HepG2 (cell line): Measurements from ENCODE around the gene DIS3L2. TPM values are rescaled to one million over a fixed set of nuclear protein-coding genes. Genes with fewer than 3 reads are reported as not detected.

ENCODE experiments used
- ARNTL ChIP-seq: sonication (generic); formaldehyde crosslinking; IDR thresholded peaks from 2 replicates; pipeline ENCODE4 v1.4.0; 2020; ENCODE audit warnings: mild to moderate bottlenecking, missing genetic modification reagents
- ATF3 ChIP-seq: sonication (generic); formaldehyde crosslinking; IDR thresholded peaks from 2 replicates; pipeline ENCODE4 v1.4.0; 2020; ENCODE audit warnings: missing genetic modification reagents
- FOXA1 ChIP-seq, 2 experiments: fragments of 450-650 bp in 1 of 2; sonication (generic) in 1 of 2; formaldehyde crosslinking in 1 of 2; IDR thresholded peaks; 2 replicates each; pipeline versions ENCODE4 v1.4.0 to v1.6.1; 2016 to 2020; ENCODE audit warnings: missing genetic modification reagents in 1 of 2
- KLF15 ChIP-seq: sonication (generic); formaldehyde crosslinking; IDR thresholded peaks from 2 replicates; pipeline ENCODE4 v1.8.1; 2023; ENCODE audit warnings: borderline replicate concordance, mild to moderate bottlenecking, inconsistent platforms, missing genetic modification reagents, mixed read lengths
- NFKB2 ChIP-seq: sonication (generic); formaldehyde crosslinking; IDR thresholded peaks from 2 replicates; pipeline ENCODE4 v1.4.0; 2020; ENCODE audit warnings: missing genetic modification reagents, borderline replicate concordance
- PHF21A ChIP-seq: sonication (generic); formaldehyde crosslinking; IDR thresholded peaks from 2 replicates; pipeline ENCODE4 v1.5.0; 2020; ENCODE audit warnings: mild to moderate bottlenecking, missing genetic modification reagents
- SMAD9 ChIP-seq: sonication (generic); formaldehyde crosslinking; IDR thresholded peaks from 2 replicates; pipeline ENCODE4 v1.5.1; 2020; ENCODE audit warnings: mild to moderate bottlenecking, missing genetic modification reagents
- ZBTB44 ChIP-seq: sonication (generic); formaldehyde crosslinking; IDR thresholded peaks from 2 replicates; pipeline ENCODE4 v1.4.0; 2020; ENCODE audit warnings: missing genetic modification reagents
- ZBTB7A ChIP-seq: sonication (generic); formaldehyde crosslinking; IDR thresholded peaks from 2 replicates; pipeline ENCODE4 v1.8.0; 2022; ENCODE audit warnings: mild to moderate bottlenecking, missing genetic modification reagents
- ZFP36L1 ChIP-seq: sonication (generic); formaldehyde crosslinking; IDR thresholded peaks from 2 replicates; pipeline ENCODE4 v1.8.0; 2022; ENCODE audit warnings: mild to moderate bottlenecking, missing genetic modification reagents, moderate library complexity
- ZNF136 ChIP-seq: sonication (generic); formaldehyde crosslinking; IDR thresholded peaks from 2 replicates; pipeline ENCODE4 v1.8.1; 2022; ENCODE audit warnings: low read depth, mild to moderate bottlenecking, moderate library complexity, missing genetic modification reagents
- ZNF414 ChIP-seq: sonication (generic); formaldehyde crosslinking; IDR thresholded peaks from 2 replicates; pipeline ENCODE4 v1.5.0; 2020; ENCODE audit warnings: missing genetic modification reagents
- polyA plus RNA-seq, 8 experiments: library from polyadenylated mRNA; depleted of rRNA in 3 of 8; stranded (reverse) in 7 of 8; unstranded in 1 of 8; fragments of >200 nt; fragmentation: Illumina TruSeq in 4 of 8; extraction: Trizol in 4 of 8; gene quantifications; 2 replicates each; pipeline versions ENCODE4 v1.2.1 to v1.2.3, GENCODE V29; 2011 to 2016; ENCODE audit warnings: low read depth in 4 of 8, missing spikeins in 1 of 8, mixed read lengths in 1 of 8; ENCODE audit not compliant: insufficient read depth in 1 of 8
- total RNA-seq, 5 experiments: library from RNA; depleted of rRNA; stranded (reverse); fragments of >200 nt; fragmentation: Illumina TruSeq; extraction: Trizol; gene quantifications; 2 replicates each; pipeline ENCODE4 v1.2.3, GENCODE V29; 2016; ENCODE audit warnings: low read depth in 1 of 5

Gene DIS3L2
- total and polyA plus RNA-seq, 2 of the 13 experiments (the other 11 are each of a cell fraction or from before 2014, with no cell fraction given): 7.0 to 23.9 TPM

- TF ChIP-seq ATF3 (CRISPR knock-in tag) (no peak), ZBTB7A (CRISPR knock-in tag) (no peak), ZNF414 (CRISPR knock-in tag) (no peak), PHF21A (CRISPR knock-in tag) (no peak), ZFP36L1 (no peak), KLF15 (no peak), SMAD9 (CRISPR knock-in tag) (no peak), FOXA1 (IDR thresholded peaks at IDR 0.05) (no peak), FOXA1 (CRISPR knock-in tag; IDR thresholded peaks at IDR 0.05) (no peak), ZNF136 (CRISPR knock-in tag) (no peak), ARNTL (CRISPR knock-in tag) (no peak), NFKB2 (CRISPR knock-in tag) (no peak), ZBTB44 (CRISPR knock-in tag) (no peak)
- TF ChIP-seq, all 625 proteins: peak for 0
Measured at GRCh38 chr2:232234922-232235615, 273.6 kb downstream of the DIS3L2 start (continued).
